ENCODE data around the gene LRWD1. TPM values are rescaled to one million over a fixed set of nuclear protein-coding genes. Genes with fewer than 3 reads are reported as not detected.

LRWD1 gene
- total and polyA plus RNA-seq, 2 of the 13 experiments (the other 11 are each of a cell fraction or from before 2014, with no cell fraction given): 8.5 to 16.3 TPM

DNA sequence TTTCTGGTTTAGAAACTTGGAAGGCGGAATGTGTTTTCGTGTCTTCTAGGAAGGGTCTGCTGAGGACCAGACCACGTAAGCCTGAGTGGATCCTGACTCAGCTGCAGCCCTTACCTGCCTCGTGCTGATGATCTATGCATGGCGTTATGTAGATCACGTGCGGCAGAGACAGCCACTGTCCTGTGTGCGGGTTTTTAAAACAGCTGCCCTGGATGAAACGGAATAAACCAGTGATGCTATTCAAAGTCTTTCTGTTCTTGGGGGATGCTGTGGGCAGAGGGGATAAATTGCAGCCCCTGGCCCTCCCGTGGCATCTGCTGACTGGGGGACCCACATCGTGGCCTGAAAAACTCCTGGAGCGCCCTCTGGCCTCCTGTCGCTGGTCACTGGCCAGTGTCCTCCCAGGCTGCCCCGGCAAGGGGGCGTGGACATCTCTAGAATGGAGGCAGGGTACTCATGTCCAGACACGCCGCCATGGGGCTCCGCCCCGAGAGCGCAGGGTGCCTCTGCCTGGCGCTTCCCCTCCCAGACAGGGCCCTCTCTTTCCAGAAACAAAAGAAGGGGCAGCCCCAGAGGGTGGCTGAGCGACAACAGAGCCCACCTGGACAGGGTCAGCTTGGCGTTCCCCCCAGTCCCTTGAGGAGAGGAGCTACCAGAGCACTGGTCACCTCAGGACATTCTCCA, 13.3 kb upstream of the LRWD1 start:
- Histone ChIP-seq H4K20me1 (ENCODE audit: insufficient read depth, low read length) (no peaks in the 10 kb centered on the region), H2AFZ (ENCODE audit: low read length) (peak overlapping the region; percentile 29), H3K4me2 (ENCODE audit: low read depth, low read length) (peak overlapping the region; percentile 91), H3K27ac (ENCODE audit: extremely low read length, insufficient read depth, low read length) (no peak overlapping the region), H3K9me3 (ENCODE audit: low read length) (no peaks in the 10 kb centered on the region), H3K79me2 (ENCODE audit: insufficient read depth, low read length) (no peaks in the 10 kb centered on the region), H3K9ac (ENCODE audit: insufficient read depth, low read depth, low read length) (peak overlapping the region; percentile 59), H3K27me3 (ENCODE audit: control insufficient read depth in 1 of 2, insufficient read depth in 2 of 2, low read length in 2 of 2) (no peaks in the 10 kb centered on the region), H3K4me1 (ENCODE audit: insufficient read depth, low read length) (peaks cover 16% of the 10 kb centered on the region), H3K36me3 (replicated peaks in 1 of 2; ENCODE audit: control insufficient read depth in 1 of 2, insufficient read depth in 2 of 2, low read length in 2 of 2) (no peaks in the 10 kb centered on the region; a peak in 1 of 5 replicates), H3K4me3 (replicated peaks in 1 of 3; ENCODE audit: insufficient read depth in 1 of 3, low read depth in 2 of 3, low read length in 3 of 3) (peak overlapping the region in 2 of 3 experiments; percentile 44 to 66; a peak in 5 of 6 replicates)
- intact Hi-C loops (cut with micrococcal nuclease; ENCODE audit: unreplicated experiment): loop anchor here (1.0 kb wide), 1 partner anchor 47 kb away; no protein-coding TSS in a partner anchor
- ATAC-seq: peak; percentile 93
- ChIA-PET POLR2A (interaction anchor here (0.5 to 1.7 kb wide), 4 partner anchors 8 to 34 kb away, joined by 3 to 5 read pairs (median 4); no protein-coding TSS in a partner anchor), CTCF (ENCODE audit: low intra/inter-chr PET ratio, low total read pairs) (interaction anchor here (1.1 kb wide), 1 partner anchor 39 kb away, joined by 3 read pairs; no protein-coding TSS in a partner anchor)
- in situ Hi-C loops (cut with HindIII; ENCODE audit: extremely low pct_ligation_motif_present, low pct_unique_long_range_greater_than_20kb): no loop called here
- peak; percentile 66 for FAIRE-seq
- peak; percentile 67 for DNase-seq (ENCODE audit: low spot score)
- BruUV-seq (replicated peaks): no TSS peak
- WGBS (ENCODE audit: low lambda C conversion rate): 67% methylated on average over 7 of the region's 23 CpGs
- TF ChIP-seq SP1 (IDR thresholded peaks at IDR 0.05) (no peak), SP1 (CRISPR knock-in tag; IDR thresholded peaks at IDR 0.05) (peak; percentile 61; the same call in 1 of the 2 replicates), ZNF891 (CRISPR knock-in tag; IDR thresholded peaks at IDR 0.05) (no peak), ZNF768 (CRISPR knock-in tag; IDR thresholded peaks at IDR 0.05) (no peak), WIZ (CRISPR knock-in tag; IDR thresholded peaks at IDR 0.05) (no peak), ZNF124 (CRISPR knock-in tag; IDR thresholded peaks at IDR 0.05) (0 out of 2 replicates have a peak, but pooled peaks have one; percentile 47), HNF4A (CRISPR knock-in tag; IDR thresholded peaks at IDR 0.05) (peak; percentile 13; the same call in 1 of the 2 replicates), SAP130 (CRISPR knock-in tag; IDR thresholded peaks at IDR 0.05; ENCODE audit: low read depth) (peak; percentile 76), ZSCAN31 (CRISPR knock-in tag; IDR thresholded peaks at IDR 0.05; ENCODE audit: low read depth) (0 out of 2 replicates have a peak, but pooled peaks have one; percentile 41), IKZF4 (CRISPR knock-in tag; IDR thresholded peaks at IDR 0.05; ENCODE audit: borderline replicate concordance, low read depth, not compliant biosample characterization) (no peak), MAZ (IDR thresholded peaks at IDR 0.05; ENCODE audit: borderline replicate concordance, low read depth, low read length) (peak; percentile 32; the same call in 1 of the 2 replicates), MAZ (CRISPR knock-in tag; IDR thresholded peaks at IDR 0.05; ENCODE audit: low read depth) (no peak), ZBTB7B (CRISPR knock-in tag; IDR thresholded peaks at IDR 0.05) (0 out of 2 replicates have a peak, but pooled peaks have one; percentile 31)
- TF ChIP-seq, protein P1, sequence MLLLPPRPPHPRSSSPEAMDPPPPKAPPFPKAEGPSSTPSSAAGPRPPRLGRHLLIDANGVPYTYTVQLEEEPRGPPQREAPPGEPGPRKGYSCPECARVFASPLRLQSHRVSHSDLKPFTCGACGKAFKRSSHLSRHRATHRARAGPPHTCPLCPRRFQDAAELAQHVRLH (CRISPR knock-in tag; IDR thresholded peaks at IDR 0.05; ENCODE audit: borderline replicate concordance, low read depth): no peak
- TF ChIP-seq, protein P2, sequence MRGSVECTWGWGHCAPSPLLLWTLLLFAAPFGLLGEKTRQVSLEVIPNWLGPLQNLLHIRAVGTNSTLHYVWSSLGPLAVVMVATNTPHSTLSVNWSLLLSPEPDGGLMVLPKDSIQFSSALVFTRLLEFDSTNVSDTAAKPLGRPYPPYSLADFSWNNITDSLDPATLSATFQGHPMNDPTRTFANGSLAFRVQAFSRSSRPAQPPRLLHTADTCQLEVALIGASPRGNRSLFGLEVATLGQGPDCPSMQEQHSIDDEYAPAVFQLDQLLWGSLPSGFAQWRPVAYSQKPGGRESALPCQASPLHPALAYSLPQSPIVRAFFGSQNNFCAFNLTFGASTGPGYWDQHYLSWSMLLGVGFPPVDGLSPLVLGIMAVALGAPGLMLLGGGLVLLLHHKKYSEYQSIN (CRISPR knock-in tag; IDR thresholded peaks at IDR 0.05; ENCODE audit: borderline replicate concordance): no peak
- TF ChIP-seq, protein P3, sequence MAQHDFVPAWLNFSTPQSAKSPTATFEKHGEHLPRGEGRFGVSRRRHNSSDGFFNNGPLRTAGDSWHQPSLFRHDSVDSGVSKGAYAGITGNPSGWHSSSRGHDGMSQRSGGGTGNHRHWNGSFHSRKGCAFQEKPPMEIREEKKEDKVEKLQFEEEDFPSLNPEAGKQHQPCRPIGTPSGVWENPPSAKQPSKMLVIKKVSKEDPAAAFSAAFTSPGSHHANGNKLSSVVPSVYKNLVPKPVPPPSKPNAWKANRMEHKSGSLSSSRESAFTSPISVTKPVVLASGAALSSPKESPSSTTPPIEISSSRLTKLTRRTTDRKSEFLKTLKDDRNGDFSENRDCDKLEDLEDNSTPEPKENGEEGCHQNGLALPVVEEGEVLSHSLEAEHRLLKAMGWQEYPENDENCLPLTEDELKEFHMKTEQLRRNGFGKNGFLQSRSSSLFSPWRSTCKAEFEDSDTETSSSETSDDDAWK (CRISPR knock-in tag; IDR thresholded peaks at IDR 0.05): no peak
- TF ChIP-seq, protein P4, sequence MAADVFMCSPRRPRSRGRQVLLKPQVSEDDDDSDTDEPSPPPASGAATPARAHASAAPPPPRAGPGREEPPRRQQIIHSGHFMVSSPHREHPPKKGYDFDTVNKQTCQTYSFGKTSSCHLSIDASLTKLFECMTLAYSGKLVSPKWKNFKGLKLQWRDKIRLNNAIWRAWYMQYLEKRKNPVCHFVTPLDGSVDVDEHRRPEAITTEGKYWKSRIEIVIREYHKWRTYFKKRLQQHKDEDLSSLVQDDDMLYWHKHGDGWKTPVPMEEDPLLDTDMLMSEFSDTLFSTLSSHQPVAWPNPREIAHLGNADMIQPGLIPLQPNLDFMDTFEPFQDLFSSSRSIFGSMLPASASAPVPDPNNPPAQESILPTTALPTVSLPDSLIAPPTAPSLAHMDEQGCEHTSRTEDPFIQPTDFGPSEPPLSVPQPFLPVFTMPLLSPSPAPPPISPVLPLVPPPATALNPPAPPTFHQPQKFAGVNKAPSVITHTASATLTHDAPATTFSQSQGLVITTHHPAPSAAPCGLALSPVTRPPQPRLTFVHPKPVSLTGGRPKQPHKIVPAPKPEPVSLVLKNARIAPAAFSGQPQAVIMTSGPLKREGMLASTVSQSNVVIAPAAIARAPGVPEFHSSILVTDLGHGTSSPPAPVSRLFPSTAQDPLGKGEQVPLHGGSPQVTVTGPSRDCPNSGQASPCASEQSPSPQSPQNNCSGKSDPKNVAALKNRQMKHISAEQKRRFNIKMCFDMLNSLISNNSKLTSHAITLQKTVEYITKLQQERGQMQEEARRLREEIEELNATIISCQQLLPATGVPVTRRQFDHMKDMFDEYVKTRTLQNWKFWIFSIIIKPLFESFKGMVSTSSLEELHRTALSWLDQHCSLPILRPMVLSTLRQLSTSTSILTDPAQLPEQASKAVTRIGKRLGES (CRISPR knock-in tag; IDR thresholded peaks at IDR 0.05; ENCODE audit: borderline replicate concordance): 0 out of 2 replicates have a peak, but pooled peaks have one; percentile 37
- TF ChIP-seq, protein P5, sequence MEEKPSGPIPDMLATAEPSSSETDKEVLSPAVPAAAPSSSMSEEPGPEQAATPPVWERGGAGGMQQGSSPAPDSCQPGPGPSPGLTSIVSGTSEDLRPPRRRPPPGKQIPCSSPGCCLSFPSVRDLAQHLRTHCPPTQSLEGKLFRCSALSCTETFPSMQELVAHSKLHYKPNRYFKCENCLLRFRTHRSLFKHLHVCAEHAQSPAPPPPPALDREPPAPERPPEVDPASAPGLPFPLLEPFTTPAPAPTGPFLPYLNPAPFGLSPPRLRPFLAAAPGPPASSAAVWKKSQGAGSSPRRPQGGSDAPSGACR (CRISPR knock-in tag; IDR thresholded peaks at IDR 0.05): no peak
